GM18508 (cell line): ENCODE results near the gene SETD5.

Experiments used
- ATAC-seq: cut with Tn5 transposase; IDR thresholded peaks from one replicate; pipeline ENCODE4 v1.9.1; 2021; ENCODE audit warnings: moderate number of reproducible peaks; ENCODE audit not compliant: insufficient read depth, unreplicated experiment

Gene SETD5

GRCh38 chr3:9386501-9387321 is 10.7 kb upstream of the SETD5 start:
- ATAC-seq = no peak

DNA sequence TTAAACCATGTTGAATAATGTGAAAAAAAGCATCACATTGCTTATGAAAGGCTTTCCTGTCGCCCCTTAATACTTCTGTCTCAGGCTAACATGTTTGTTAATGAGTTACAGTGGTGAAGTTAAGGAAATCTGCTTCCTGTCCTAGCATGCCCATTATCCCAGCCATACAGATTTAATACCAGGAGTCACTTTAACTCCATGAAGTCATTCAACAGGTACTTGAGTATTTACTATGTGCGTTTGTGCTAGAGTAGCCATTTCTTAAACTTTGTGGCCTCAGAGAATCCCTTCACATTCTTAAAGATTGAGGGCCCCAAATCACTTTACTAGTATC is 10.1 kb upstream of the SETD5 start:
- ATAC-seq = no peak

GRCh38 chr3:9388142-9388541 is 9.3 kb upstream of the SETD5 start:
- ATAC-seq = no peak

- no peak for ATAC-seq
Measured at GRCh38 chr3:9388562-9389272, 8.7 kb upstream of the SETD5 start.

DNA sequence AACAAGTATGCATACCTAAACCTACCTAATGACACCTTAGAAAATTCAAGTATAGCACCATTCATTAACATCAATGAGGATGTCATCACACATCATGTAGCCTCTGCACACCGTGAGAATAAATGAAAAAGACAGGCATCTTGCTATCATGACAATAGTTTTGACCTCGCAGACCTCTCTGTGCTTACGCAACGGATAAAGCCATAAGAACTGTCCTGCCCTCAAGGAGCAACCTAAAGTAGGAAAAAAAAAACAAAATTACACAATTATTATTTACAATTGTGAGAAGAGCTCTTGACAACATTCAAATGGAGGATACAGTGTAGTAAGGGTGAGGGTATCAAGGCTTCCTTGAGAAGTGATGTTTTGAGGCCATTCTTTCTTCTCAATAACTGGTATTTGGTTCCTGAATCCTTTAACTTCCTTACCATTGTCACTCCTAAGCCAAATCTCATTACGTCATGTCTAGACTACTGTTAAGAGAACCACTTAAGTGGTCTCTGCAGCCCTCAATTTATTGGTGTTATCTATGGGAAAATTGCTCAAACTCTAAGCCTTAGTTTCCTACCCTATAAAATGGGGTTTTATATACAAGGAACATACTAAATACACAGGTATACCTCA is 7.0 kb upstream of the SETD5 start:
- ATAC-seq = no peak

DNA sequence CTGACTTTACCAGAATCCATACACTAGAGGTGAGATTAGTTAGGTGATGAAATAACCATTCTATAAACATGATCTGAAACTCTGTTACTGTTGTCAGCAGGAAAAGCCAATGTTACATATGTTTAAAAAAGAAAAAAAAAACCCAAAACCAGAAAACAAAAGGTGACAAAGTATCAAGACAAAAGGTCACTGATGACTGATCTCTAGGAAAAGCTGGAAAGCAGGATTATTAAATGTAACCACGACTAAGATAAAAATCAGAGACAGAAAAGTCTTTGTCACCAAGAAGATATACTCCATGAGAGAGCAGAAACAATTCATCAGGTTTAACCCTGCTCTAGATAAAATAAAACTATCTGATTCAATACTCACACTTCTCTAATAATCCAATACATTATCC is 5.4 kb upstream of the SETD5 start:
- ATAC-seq = no peak

- ATAC-seq = no peak
Measured at GRCh38 chr3:9395570-9396300, 1.7 kb upstream of the SETD5 start.

GRCh38 chr3:9396301-9396631 is 1.1 kb upstream of the SETD5 start:
- no peak for ATAC-seq

DNA sequence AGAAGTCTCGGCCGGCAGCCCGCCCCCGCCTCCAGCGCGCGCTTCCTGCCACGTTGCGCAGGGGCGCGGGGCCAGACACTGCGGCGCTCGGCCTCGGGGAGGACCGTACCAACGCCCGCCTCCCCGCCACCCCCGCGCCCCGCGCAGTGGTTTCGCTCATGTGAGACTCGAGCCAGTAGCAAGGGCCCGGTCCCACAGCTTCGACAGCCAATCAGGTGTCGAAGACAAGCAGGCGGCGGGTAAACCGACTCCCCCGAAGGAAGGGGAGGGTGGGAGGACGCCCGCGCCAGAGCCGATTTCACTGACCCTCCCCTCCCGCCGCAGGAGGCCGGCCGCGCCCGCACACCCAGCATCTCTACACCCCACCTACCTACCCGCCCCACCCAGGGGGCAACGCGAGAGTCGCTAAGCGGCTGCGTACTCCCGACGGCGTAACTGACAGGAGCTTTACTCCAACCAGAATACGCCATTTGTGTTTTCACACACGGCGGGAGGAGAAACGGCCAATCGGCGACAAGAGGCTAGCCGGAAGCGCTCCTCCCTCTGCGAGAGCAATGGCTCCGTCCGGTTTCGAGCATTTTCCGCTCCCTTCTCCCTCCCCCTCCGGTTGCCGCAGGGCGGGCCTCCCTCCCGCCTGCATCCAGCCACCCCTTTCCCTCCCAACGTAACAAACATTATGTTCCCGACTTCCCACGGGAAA is 633 bp upstream of the SETD5 start:
- ATAC-seq = peak; percentile 80

DNA sequence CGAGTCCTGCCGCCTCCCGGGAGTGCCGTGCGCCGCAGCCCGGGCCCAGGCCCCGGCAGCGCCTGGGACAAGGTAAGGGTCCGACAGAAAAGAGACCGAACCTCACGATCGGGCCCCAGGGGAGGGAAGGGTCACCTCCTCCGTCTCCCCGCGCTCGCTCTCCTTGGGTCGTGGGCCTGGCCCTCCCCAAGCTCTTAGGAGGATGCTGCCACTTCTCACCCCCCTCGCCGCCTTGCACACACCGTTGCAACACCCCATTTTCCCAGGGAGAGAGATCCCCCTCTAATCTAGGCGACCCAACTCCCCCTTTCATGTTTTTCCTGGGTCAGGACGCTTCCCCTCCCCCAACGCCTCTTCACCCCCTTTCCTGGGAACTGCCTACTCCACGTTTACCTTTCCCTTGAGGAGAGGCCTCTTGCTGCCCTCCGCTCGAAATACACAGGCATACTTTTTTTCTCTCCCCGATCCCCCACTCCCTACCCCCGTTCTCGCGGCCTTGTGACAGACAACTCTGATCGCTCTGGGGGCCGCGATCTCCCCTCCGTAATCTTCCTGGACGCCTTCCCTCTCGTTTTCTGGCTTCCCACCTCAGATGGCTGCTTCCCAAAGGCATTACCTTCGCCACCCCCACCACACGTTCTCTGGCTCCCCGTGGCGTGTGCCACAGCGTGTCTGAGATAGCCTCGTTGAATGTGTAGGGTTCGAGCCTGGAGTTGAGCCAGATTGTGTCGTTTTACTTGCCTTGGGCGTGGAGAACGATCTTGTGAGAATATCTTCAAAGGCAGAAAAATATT is 688 bp downstream of the SETD5 start:
- no peak for ATAC-seq

- ATAC-seq = no peak
Measured at GRCh38 chr3:9398700-9399336, 1.4 kb downstream of the SETD5 start.

DNA sequence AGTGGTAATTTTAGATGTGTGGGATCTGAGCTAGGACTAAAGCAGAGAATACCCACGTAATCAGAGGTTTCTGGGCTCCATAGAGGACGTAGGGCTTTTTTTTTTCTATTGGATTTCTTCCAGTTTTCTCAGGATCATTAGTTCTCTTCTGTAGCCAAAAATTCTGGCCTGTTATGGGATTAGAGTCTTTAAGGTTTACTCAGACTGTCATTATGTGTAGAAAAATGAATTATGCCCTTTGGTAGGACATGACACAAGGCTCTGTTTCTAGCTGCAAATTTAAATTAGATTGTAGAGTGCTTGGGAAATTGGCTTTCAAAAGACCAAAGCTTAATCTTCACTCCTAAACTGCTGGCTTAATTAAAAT is 1.9 kb downstream of the SETD5 start:
- no peak for ATAC-seq

GRCh38 chr3:9399746-9400145 is 2.3 kb downstream of the SETD5 start:
- no peak for ATAC-seq

DNA sequence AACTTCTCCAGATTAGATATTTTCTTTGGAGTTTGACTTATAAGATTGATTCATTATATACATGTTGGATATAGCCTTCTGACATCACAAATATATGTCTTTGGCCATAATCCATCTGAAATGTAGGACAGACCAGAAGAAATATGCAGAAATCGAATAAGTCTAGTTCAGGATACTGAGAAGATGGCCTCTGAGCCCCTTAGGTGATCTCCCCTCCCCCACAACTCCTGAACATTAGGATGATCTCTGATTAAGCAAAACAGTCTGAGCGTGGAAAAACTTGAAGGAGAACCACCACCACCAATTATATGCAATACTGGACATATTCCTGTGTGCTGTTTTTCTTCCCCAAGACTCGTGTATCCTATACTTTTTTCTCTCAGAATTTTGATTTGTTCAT is 3.2 kb downstream of the SETD5 start:
- ATAC-seq = no peak

- no peak for ATAC-seq
Measured at GRCh38 chr3:9401986-9402385, 4.6 kb downstream of the SETD5 start.

GRCh38 chr3:9402410-9403228 is 5.2 kb downstream of the SETD5 start:
- no peak for ATAC-seq

GRCh38 chr3:9403463-9403862 is 6.0 kb downstream of the SETD5 start:
- no peak for ATAC-seq

DNA sequence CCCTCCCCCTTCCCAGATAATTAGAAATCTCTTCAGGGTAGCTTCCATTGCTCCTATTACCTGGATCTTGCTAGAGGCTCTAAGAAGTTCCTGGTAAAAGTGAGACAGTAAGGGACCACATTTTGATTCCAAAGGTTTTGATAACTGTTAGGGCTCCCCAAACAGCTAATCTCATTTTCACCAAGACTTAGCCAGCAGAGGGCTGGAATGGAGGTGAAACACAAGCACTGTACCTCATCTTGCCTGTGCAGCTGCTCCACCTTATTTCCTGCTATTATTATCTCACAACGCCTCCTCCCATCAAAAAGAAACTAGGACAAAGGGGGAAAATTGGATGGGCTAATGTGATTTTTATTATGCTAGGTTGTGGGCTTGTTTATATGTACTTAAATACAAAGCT is 7.3 kb downstream of the SETD5 start:
- no peak for ATAC-seq
